Occipital lobe (tissue), 2 donors: ENCODE measurements around the gene WSCD1. TPM values are rescaled to one million over a fixed set of nuclear protein-coding genes. Genes with fewer than 3 reads are reported as not detected.

Experiments
- DNase-seq: peaks from one replicate; lab custom pipeline; 2025; lab: John Stamatoyannopoulos, UW
- total RNA-seq: library from RNA; depleted of rRNA; stranded (reverse); fragments of >200 nt; gene quantifications from one replicate; pipeline ENCODE4 v1.2.3, GENCODE V29; 2014

Gene WSCD1
- total RNA-seq, 1 donor from 2014 or later: 35.7 TPM

GRCh38 chr17:6147042-6147441 is 76.9 kb downstream of the WSCD1 start:
- no peak for DNase-seq

- no peak for DNase-seq
These were observed 83.2 kb downstream of the WSCD1 start for GRCh38 chr17:6153375-6153774.

GRCh38 chr17:6157716-6158115 is 87.5 kb downstream of the WSCD1 start:
- DNase-seq: no peak

- DNase-seq: no peak
These were observed 89.5 kb downstream of the WSCD1 start for GRCh38 chr17:6159541-6160231.

- no peak for DNase-seq
These were observed 90.0 kb downstream of the WSCD1 start for GRCh38 chr17:6160232-6160555.

GRCh38 chr17:6160911-6161855 is 91.0 kb downstream of the WSCD1 start:
- no peak for DNase-seq

- no peak for DNase-seq
These were observed 92.0 kb downstream of the WSCD1 start for GRCh38 chr17:6162216-6162615.

GRCh38 chr17:6162892-6163291 is 92.7 kb downstream of the WSCD1 start:
- DNase-seq: no peak

- DNase-seq: no peak
These were observed 93.6 kb downstream of the WSCD1 start for GRCh38 chr17:6163612-6164333.

GRCh38 chr17:6164996-6165395 is 94.8 kb downstream of the WSCD1 start:
- DNase-seq: no peak

- DNase-seq: no peak
These were observed 95.6 kb downstream of the WSCD1 start for GRCh38 chr17:6165806-6166205.

- no peak for DNase-seq
These were observed 96.5 kb downstream of the WSCD1 start for GRCh38 chr17:6166492-6167179.

- no peak for DNase-seq
These were observed 98.1 kb downstream of the WSCD1 start for GRCh38 chr17:6168296-6168695.

GRCh38 chr17:6170349-6170748 is 100.2 kb downstream of the WSCD1 start:
- DNase-seq: no peak

- DNase-seq: no peak
These were observed 102.6 kb downstream of the WSCD1 start for GRCh38 chr17:6172642-6173330.

GRCh38 chr17:6173653-6174052 is 103.5 kb downstream of the WSCD1 start:
- DNase-seq: no peak
